COR-L47 (cell line): Measurements from ENCODE around the gene UBA3.

Experiments
- DNase-seq: peaks from one replicate; lab custom pipeline; 2025; lab: John Stamatoyannopoulos, UW

The UBA3 gene

GRCh38 chr3:69080233-69080920, at the start of gene UBA3:
Gene UBA3 (minus strand): TSS chr3:69080365. CDS start chr3:69080353, 12 bp downstream.
- DNase-seq: peak; percentile 70

DNA sequence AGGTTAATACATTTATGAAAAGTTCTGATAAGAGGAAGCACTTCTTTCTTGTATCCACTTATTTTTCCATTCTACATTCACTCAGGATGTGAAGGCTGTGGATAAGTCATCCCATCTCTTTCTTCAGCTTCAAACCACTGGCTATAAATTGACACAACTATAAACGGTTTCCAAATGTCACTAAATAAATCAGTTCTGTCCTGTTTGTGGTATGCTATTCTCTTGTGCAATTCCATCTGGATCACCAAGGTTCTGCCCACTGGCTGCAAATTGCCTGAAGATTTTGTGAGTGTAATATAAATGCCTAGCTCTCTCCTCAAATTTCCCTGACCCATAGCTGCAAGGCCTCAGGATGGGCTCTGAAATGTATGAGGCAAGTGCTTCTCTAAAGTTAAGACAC, 49.4 kb upstream of the UBA3 start:
- DNase-seq: no peak

- no peak for DNase-seq
Measured at GRCh38 chr3:69128509-69128908, 48.3 kb upstream of the UBA3 start.

GRCh38 chr3:69126999-69127398, 46.8 kb upstream of the UBA3 start:
- no peak for DNase-seq

- DNase-seq: no peak
Measured at GRCh38 chr3:69126216-69126615, 46.1 kb upstream of the UBA3 start.

GRCh38 chr3:69122403-69122802, 42.2 kb upstream of the UBA3 start, which contains the start of gene LMOD3:
Gene LMOD3 (minus strand): TSS chr3:69122595. CDS start chr3:69122386, 209 bp downstream.
- no peak for DNase-seq

DNA sequence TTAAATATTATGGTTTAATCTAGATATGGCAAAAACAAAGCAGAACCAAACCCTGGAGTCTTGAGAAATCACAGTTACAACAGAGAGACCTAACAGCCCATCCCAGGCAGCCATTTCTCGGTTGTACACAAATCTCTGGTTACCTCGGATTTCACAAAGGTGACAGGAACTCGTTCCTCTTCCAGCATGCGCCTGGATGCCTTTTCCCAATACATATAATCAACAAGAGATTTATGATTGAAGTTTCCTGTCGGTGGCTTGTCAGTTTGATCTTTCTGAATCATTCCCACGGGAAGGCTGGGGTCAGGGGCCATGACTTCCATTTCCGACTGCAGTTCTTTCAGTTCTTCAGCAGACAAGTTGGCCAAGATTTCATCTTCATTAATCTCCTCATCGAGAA, 41.8 kb upstream of the UBA3 start:
- no peak for DNase-seq

DNA sequence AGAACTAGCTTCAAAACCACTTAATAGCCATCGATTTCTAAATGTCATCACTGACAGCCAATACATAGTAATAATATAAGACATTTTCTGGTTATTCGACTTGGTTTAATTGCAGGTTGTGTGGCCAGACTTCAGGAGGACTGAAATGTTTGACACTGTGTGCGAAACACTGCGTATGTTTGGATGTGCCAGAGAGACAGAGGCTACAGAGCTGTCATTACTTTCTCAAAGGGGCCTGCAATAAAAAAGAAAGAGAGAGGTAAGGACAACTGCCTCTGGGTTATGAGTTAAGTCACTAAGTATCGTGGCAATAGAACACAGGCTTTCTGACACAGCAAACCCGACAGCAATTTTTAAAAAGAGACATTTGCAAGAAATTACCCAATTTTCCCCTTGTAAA, 41.3 kb upstream of the UBA3 start:
- DNase-seq: no peak

DNA sequence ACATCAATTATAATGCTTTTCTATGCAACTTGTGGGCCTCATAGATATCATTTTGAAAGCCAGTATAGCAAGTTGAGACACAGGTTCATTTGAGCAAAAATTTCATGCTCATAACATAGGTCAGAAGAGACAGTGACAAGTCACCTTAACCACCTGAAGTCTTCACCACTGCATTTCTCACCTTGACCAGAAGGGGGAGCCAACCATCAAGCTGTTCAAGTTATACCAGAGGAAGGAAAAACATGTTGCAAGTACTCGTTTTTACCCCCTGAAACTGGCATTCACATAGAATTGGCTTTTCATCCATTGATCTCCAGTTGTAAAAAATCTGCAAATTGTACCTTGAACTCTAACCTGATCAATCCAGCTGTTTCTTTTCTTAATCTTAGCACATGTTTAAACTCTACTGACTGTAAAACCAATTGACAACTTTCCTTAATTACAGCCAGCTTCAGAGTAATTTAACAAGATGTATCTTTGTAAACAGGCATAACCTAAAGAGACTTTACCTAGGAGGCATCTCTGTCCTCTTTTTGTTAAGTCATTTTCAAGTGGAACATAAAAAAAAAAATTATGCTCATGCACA, 40.8 kb upstream of the UBA3 start:
- peak; percentile 28 for DNase-seq

GRCh38 chr3:69119681-69120080, 39.5 kb upstream of the UBA3 start:
- DNase-seq: no peak

GRCh38 chr3:69119138-69119537, 39.0 kb upstream of the UBA3 start:
- no peak for DNase-seq

DNA sequence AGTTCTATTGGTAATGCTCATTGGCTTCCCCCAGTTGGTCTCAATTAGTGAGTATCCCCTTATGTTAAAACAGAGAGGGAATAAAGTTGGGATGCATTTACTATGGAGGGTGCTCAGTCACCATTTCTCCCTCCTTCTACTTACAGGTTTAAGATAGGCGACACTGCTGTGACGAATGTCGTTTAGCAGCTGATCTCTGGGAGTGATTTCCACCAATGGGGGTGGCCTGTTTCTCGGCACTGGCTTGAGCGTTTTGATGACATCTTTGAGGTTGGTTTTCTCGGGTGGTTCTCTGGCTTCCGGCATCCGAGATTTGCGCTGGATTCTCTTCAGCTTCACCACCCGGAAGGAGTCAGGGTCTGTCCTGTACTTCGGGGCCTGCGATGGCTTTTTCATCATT, 38.4 kb upstream of the UBA3 start:
- no peak for DNase-seq

DNA sequence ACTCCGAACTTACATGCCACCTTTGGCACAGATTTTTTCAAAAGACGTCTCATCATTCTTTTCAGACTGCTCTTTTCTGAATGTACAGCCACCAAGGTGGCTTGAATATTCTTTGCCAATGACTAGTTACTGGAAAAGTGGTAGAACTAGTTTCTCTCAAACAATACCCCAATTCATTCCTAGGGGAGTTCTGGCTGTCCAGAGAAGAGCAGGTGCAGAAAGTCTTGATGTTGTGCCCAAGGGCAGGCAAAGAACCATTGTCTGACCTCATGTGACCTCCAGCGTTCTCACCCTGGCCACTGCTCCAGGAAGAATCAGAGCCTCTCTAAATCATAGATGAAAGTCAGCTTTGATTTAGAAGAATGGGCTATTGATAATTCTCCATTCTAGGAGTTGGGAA, 36.7 kb upstream of the UBA3 start:
- DNase-seq: no peak

- no peak for DNase-seq
Measured at GRCh38 chr3:69116162-69116561, 36.0 kb upstream of the UBA3 start.

DNA sequence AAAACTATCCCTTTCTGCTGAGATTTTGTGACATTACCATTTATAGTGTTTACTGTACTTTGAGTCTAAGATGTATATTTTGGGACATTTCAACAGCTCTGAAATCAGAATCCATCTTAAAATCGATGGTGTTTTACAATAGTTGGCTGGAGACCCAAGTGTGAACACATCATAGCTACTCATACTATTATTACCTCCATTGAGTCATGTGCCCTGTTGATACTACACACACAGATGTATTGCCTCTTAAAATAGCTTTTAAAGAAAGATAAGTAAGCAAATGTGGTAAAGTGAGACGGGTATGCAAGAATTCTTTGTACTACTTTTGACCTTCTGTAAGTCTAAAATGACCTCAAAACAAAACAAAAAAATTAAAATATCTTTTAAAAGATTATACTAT, 35.6 kb upstream of the UBA3 start:
- DNase-seq: no peak

- DNase-seq: no peak
Measured at GRCh38 chr3:69113536-69113935, 33.4 kb upstream of the UBA3 start.

DNA sequence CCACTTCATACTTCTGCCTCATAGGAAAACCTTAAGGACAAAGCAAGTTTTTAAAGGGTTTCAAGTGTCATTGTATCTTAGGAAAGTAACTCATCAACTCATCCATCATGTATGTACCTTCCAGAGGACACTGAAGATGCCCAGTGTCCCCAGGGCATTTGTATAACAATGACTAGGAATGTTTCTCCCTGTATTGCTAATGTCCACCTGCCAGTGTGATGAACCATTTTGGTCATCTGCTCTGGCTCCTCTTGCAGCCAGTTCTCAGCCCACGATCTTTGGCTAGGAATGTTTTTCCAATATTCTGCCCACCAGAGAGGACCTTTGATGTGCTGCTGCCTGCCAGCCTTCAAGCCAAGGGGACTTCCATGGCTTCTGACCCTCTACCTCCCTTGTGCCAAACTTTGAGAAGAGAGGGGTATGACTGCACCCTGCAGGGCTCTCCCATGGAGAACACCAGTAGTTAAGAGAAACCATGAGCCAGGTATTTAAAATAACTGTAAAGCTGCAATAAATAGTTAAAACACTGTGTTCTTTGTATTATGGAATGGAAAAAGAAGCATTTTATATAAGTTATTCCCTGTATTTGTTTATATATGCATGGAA, 30.9 kb upstream of the UBA3 start:
- DNase-seq: no peak

DNA sequence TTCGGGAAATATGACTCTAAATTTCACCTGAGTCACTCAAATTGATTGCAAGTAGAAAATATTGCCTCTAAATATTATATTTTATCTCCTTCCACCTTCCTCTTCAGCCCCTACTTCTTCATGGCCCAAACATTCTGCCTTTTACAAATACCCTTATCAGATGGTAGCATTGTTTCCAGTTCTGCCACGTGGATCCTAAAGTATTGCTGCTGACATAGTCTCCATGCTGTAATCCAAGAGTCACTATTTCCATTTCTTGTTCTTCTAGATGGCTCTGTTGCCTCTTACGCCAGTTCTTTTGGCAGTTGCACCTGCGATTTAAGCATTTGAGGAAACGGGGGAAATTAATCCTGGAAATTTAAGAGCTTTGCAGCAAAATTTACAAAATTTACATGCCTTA, 28.6 kb upstream of the UBA3 start:
- no peak for DNase-seq

DNA sequence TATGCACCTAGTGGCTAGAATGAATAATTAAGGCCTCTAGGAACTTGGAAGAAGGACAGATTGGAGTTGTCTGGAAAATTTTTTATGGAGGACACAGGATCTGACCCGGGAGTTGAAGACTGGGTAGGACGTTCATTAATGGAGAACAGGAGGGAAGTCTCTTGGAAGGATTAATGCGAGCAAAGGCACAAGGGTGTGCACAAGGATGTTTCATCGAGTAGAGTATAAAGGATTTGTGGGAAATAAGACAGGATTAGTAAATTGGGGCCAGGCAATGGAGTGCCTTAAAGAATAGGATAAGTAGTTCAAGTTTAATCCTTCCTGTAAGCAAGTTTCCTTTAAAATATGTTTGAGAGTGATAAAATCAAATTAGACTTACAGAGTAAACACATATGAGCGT, 27.7 kb upstream of the UBA3 start:
- DNase-seq: no peak

- no peak for DNase-seq
Measured at GRCh38 chr3:69105320-69105719, 25.2 kb upstream of the UBA3 start.

GRCh38 chr3:69104586-69104985, 24.4 kb upstream of the UBA3 start:
- DNase-seq: no peak

- no peak for DNase-seq
Measured at GRCh38 chr3:69103123-69103522, 23.0 kb upstream of the UBA3 start.

GRCh38 chr3:69102384-69102783, 22.2 kb upstream of the UBA3 start:
- no peak for DNase-seq

DNA sequence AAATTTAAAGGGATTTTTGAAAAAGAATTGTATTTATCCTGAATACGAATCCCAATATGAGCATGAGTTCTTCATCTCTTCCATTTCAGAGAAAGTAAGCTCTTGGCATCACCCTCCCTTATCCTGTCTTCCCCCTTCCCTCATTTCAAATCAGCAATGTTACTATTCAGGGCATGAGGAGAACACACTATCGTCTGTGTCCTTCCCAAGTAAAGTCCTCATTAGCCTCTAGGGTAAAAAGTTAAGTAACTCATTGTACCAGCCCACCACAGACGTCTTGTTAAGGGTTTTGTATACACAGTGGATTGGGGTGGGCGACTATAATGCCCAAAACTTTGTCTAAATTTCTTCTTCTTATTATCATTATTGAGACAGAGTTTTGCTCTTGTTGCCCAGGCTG, 19.4 kb upstream of the UBA3 start:
- no peak for DNase-seq
